Hematopoietic multipotent progenitor cell treated with erythropoietin and hydrocortisone succinate and interleukin-3 and kit ligand, for 4 days (in vitro differentiated cells): Measurements from ENCODE around the gene GMPPB.
"Not testable (repeated sequence)": the region's sequence is repeated elsewhere in the genome, so short reads cannot be mapped to it uniquely, and the experiment has no call there.

ENCODE experiments used
- DNase-seq: peaks from one replicate; pipeline ENCODE4 v3.0.0-alpha.2; 2015

The GMPPB gene

GRCh38 chr3:49712631-49713317, 11.0 kb downstream of the GMPPB start:
- DNase-seq: peak; percentile 41

- no peak for DNase-seq
Measured at GRCh38 chr3:49712166-49712565, 11.6 kb downstream of the GMPPB start.

- peak; percentile 22 for DNase-seq
Measured at GRCh38 chr3:49711489-49711888, 12.3 kb downstream of the GMPPB start.

GRCh38 chr3:49709852-49710251, 13.9 kb downstream of the GMPPB start:
- DNase-seq: no peak

GRCh38 chr3:49707113-49707480, 16.7 kb downstream of the GMPPB start:
- DNase-seq: no peak

- DNase-seq: no peak
Measured at GRCh38 chr3:49706456-49707112, 17.2 kb downstream of the GMPPB start.

- no peak for DNase-seq
Measured at GRCh38 chr3:49705390-49705960, 18.3 kb downstream of the GMPPB start.

GRCh38 chr3:49704629-49705028, 19.1 kb downstream of the GMPPB start:
- DNase-seq: no peak

- no peak for DNase-seq
Measured at GRCh38 chr3:49703956-49704355, 19.8 kb downstream of the GMPPB start.

- peak; percentile 88 for DNase-seq
Measured at GRCh38 chr3:49703443-49703927, 20.3 kb downstream of the GMPPB start.

- no peak for DNase-seq
Measured at GRCh38 chr3:49702672-49703071, 21.1 kb downstream of the GMPPB start.

- peak; percentile 60 for DNase-seq
Measured at GRCh38 chr3:49701388-49702077, 22.2 kb downstream of the GMPPB start.

- no peak for DNase-seq
Measured at GRCh38 chr3:49700453-49701128, 23.2 kb downstream of the GMPPB start.

GRCh38 chr3:49700014-49700413, 23.7 kb downstream of the GMPPB start:
- DNase-seq: no peak

GRCh38 chr3:49699281-49699979, 24.3 kb downstream of the GMPPB start:
- DNase-seq: peak; percentile 55

- not testable (repeated sequence) for DNase-seq
Measured at GRCh38 chr3:49695350-49696015, 28.3 kb downstream of the GMPPB start.

- DNase-seq: not testable (repeated sequence)
Measured at GRCh38 chr3:49694409-49695070, 29.2 kb downstream of the GMPPB start.

GRCh38 chr3:49691481-49691880, 32.3 kb downstream of the GMPPB start:
- DNase-seq: not testable (repeated sequence)

GRCh38 chr3:49690856-49691255, 32.9 kb downstream of the GMPPB start:
- not testable (repeated sequence) for DNase-seq

- DNase-seq: peak; percentile 79
Measured at GRCh38 chr3:49689908-49690624, 33.7 kb downstream of the GMPPB start.
